CD4-positive, alpha-beta T cell treated with Interleukin-15 for 1 hour (primary cell): ENCODE results near the gene CSAG3.
"Not testable (repeated sequence)": the region's sequence is repeated elsewhere in the genome, so short reads cannot be mapped to it uniquely, and the experiment has no call there.

Experiments
- DNase-seq: peaks from one replicate; pipeline ENCODE4 v3.0.0-alpha.2; 2020

The CSAG3 gene

GRCh38 chrX:152758918-152759317 lies at the start of gene CSAG3:
Gene CSAG3 (plus strand): TSS chrX:152759218.
- not testable (repeated sequence) for DNase-seq

GRCh38 chrX:152713195-152713594 lies 45.8 kb upstream of the CSAG3 start:
- not testable (repeated sequence) for DNase-seq

- DNase-seq = not testable (repeated sequence)
Measured at GRCh38 chrX:152713815-152714787, 44.9 kb upstream of the CSAG3 start, which contains the start of gene MAGEA2B. Gene MAGEA2B (plus strand): TSS chrX:152714628. CDS start chrX:152717107, 2,479 bp downstream.

GRCh38 chrX:152725409-152725808 lies 33.6 kb upstream of the CSAG3 start:
- no peak for DNase-seq

- DNase-seq = no peak
Measured at GRCh38 chrX:152733261-152733975, 25.6 kb upstream of the CSAG3 start, which contains the start of the genes CSAG1 and MAGEA12. Gene CSAG1 (minus strand): TSS chrX:152733721. CDS start chrX:152732460, 1,261 bp downstream. Gene MAGEA12 (plus strand): TSS chrX:152733757. CDS start chrX:152736162, 2,405 bp downstream.

- not testable (repeated sequence) for DNase-seq
Measured at GRCh38 chrX:152734143-152734858, 24.7 kb upstream of the CSAG3 start.

GRCh38 chrX:152735101-152735500 lies 23.9 kb upstream of the CSAG3 start:
- DNase-seq = no peak

GRCh38 chrX:152735860-152736511 lies 23.0 kb upstream of the CSAG3 start:
- DNase-seq = no peak

GRCh38 chrX:152736528-152736927 lies 22.5 kb upstream of the CSAG3 start:
- not testable (repeated sequence) for DNase-seq

- DNase-seq = no peak
Measured at GRCh38 chrX:152738560-152738959, 20.5 kb upstream of the CSAG3 start.

GRCh38 chrX:152753686-152754650 lies 5.0 kb upstream of the CSAG3 start, which contains the start of gene MAGEA2:
Gene MAGEA2 (minus strand): TSS chrX:152753842. CDS start chrX:152751363, 2,479 bp downstream.
- not testable (repeated sequence) for DNase-seq

- DNase-seq = not testable (repeated sequence)
Measured at GRCh38 chrX:152754871-152755270, 4.1 kb upstream of the CSAG3 start.

- DNase-seq = not testable (repeated sequence)
Measured at GRCh38 chrX:152759544-152759943, 526 bp downstream of the CSAG3 start.

GRCh38 chrX:152761582-152761981 lies 2.6 kb downstream of the CSAG3 start:
- DNase-seq = not testable (repeated sequence)

GRCh38 chrX:152766562-152766961 lies 7.5 kb downstream of the CSAG3 start:
- DNase-seq = not testable (repeated sequence)

- DNase-seq = not testable (repeated sequence)
Measured at GRCh38 chrX:152769549-152770289, 10.7 kb downstream of the CSAG3 start, which contains the start of gene MAGEA6. Gene MAGEA6 (minus strand): TSS chrX:152769689. CDS start chrX:152767650, 2,039 bp downstream.

GRCh38 chrX:152787062-152787461 lies 28.0 kb downstream of the CSAG3 start:
- DNase-seq = not testable (repeated sequence)

- DNase-seq = no peak
Measured at GRCh38 chrX:152798945-152799344, 39.9 kb downstream of the CSAG3 start.

GRCh38 chrX:152806035-152806434 lies 47.0 kb downstream of the CSAG3 start:
- no peak for DNase-seq
